HepG2 (cell line): ENCODE data around the gene EVA1A. TPM values are rescaled to one million over a fixed set of nuclear protein-coding genes. Genes with fewer than 3 reads are reported as not detected.

Experiments used
- FOXP1 ChIP-seq, 2 experiments: fragments of 450-650 bp in 1 of 2; IDR thresholded peaks; 2 replicates each; pipeline ENCODE4 v1.6.1; 2017 to 2018; ENCODE audit warnings: antibody characterized with exemption in 1 of 2
- HNRNPUL1 ChIP-seq: fragments of 200-400 bp; formaldehyde crosslinking; IDR thresholded peaks from 2 replicates; pipeline ENCODE4 v1.6.1; 2017; ENCODE audit warnings: low read depth, mild to moderate bottlenecking, low read length, moderate library complexity
- MEIS1 ChIP-seq: sonication (generic); formaldehyde crosslinking; IDR thresholded peaks from 2 replicates; pipeline ENCODE4 v1.9.0; 2021; ENCODE audit warnings: mild to moderate bottlenecking, missing genetic modification reagents, moderate library complexity, borderline replicate concordance
- POLR2AphosphoS2 ChIP-seq: IDR thresholded peaks from 2 replicates; pipeline ENCODE4 v1.6.1; 2011; ENCODE audit warnings: low read depth, low read length, improper control_type of control experiment
- RBAK ChIP-seq: sonication (generic); formaldehyde crosslinking; IDR thresholded peaks from 2 replicates; pipeline ENCODE4 v1.5.1; 2020; ENCODE audit warnings: mild to moderate bottlenecking, missing genetic modification reagents
- SRSF1 ChIP-seq: fragments of 200-400 bp; formaldehyde crosslinking; optimal IDR thresholded peaks from 2 replicates; pipeline ENCODE3; 2017; ENCODE audit warnings: mild to moderate bottlenecking, low read depth, low read length, moderate library complexity
- SRSF9 ChIP-seq: fragments of 200-400 bp; formaldehyde crosslinking; IDR thresholded peaks from 2 replicates; pipeline ENCODE4 v1.6.1; 2018; ENCODE audit warnings: borderline replicate concordance, mild to moderate bottlenecking, low read depth, low read length; ENCODE audit not compliant: insufficient read depth, poor library complexity, severe bottlenecking
- SSRP1 ChIP-seq: IDR thresholded peaks from 2 replicates; pipeline ENCODE4 v1.6.1; 2016; ENCODE audit warnings: control low read depth
- TAF15 ChIP-seq: fragments of 200-400 bp; formaldehyde crosslinking; IDR thresholded peaks from one replicate; pipeline ENCODE4 v1.6.1; 2018; ENCODE audit warnings: mild to moderate bottlenecking, low read depth, low read length; ENCODE audit not compliant: poor library complexity, severe bottlenecking
- TBL1XR1 ChIP-seq: fragments of 150-350 bp; IDR thresholded peaks from 2 replicates; pipeline ENCODE4 v1.6.1; 2014; ENCODE audit warnings: borderline replicate concordance, low read length; ENCODE audit not compliant: partially characterized antibody
- ZBTB1 ChIP-seq: sonication (generic); formaldehyde crosslinking; IDR thresholded peaks from 2 replicates; pipeline ENCODE4 v1.4.0; 2020; ENCODE audit warnings: missing genetic modification reagents, borderline replicate concordance
- ZNF33A ChIP-seq: sonication (generic); formaldehyde crosslinking; IDR thresholded peaks from 2 replicates; pipeline ENCODE4 v1.5.1; 2020; ENCODE audit warnings: missing genetic modification reagents, mild to moderate bottlenecking, moderate library complexity, borderline replicate concordance
- ZNF564 ChIP-seq: sonication (generic); formaldehyde crosslinking; IDR thresholded peaks from 2 replicates; pipeline ENCODE4 v1.8.1; 2023; ENCODE audit warnings: mild to moderate bottlenecking, missing genetic modification reagents
- ZNF672 ChIP-seq: sonication (generic); formaldehyde crosslinking; IDR thresholded peaks from 2 replicates; pipeline ENCODE4 v1.8.1; 2022; ENCODE audit warnings: missing genetic modification reagents
- ZNF790 ChIP-seq: sonication (generic); formaldehyde crosslinking; IDR thresholded peaks from 2 replicates; pipeline ENCODE4 v1.8.0; 2022; ENCODE audit warnings: missing genetic modification reagents, mild to moderate bottlenecking, borderline replicate concordance
- ZNF883 ChIP-seq: sonication (generic); formaldehyde crosslinking; IDR thresholded peaks from 2 replicates; pipeline ENCODE4 v1.5.1; 2020; ENCODE audit warnings: mild to moderate bottlenecking, missing genetic modification reagents; ENCODE audit errors: not compliant biosample characterization
- polyA plus RNA-seq, 8 experiments: library from polyadenylated mRNA; depleted of rRNA in 3 of 8; stranded (reverse) in 7 of 8; unstranded in 1 of 8; fragments of >200 nt; fragmentation: Illumina TruSeq in 4 of 8; extraction: Trizol in 4 of 8; gene quantifications; 2 replicates each; pipeline versions ENCODE4 v1.2.1 to v1.2.3, GENCODE V29; 2011 to 2016; ENCODE audit warnings: low read depth in 4 of 8, missing spikeins in 1 of 8, mixed read lengths in 1 of 8; ENCODE audit not compliant: insufficient read depth in 1 of 8
- total RNA-seq, 5 experiments: library from RNA; depleted of rRNA; stranded (reverse); fragments of >200 nt; fragmentation: Illumina TruSeq; extraction: Trizol; gene quantifications; 2 replicates each; pipeline ENCODE4 v1.2.3, GENCODE V29; 2016; ENCODE audit warnings: low read depth in 1 of 5
- TF ChIP-seq, protein P1 (sequence below): IDR thresholded peaks from 2 replicates; pipeline ENCODE4 v1.6.1; 2016; ENCODE audit warnings: control low read depth
- TF ChIP-seq, protein P2 (sequence below): sonication (generic); formaldehyde crosslinking; conservative IDR thresholded peaks from 2 replicates; pipeline ENCODE4 v1.5.0; 2020; ENCODE audit warnings: missing genetic modification reagents
- TF ChIP-seq, protein P3 (sequence below): sonication (generic); formaldehyde crosslinking; IDR thresholded peaks from 2 replicates; pipeline ENCODE4 v1.4.0; 2020; ENCODE audit warnings: mild to moderate bottlenecking, missing genetic modification reagents, borderline replicate concordance
- TF ChIP-seq, protein P4 (sequence below): sonication (generic); formaldehyde crosslinking; IDR thresholded peaks from 2 replicates; pipeline ENCODE4 v1.5.1; 2020; ENCODE audit warnings: missing genetic modification reagents, mild to moderate bottlenecking, borderline replicate concordance
- TF ChIP-seq, protein P5 (sequence below): sonication (generic); formaldehyde crosslinking; IDR thresholded peaks from 2 replicates; pipeline ENCODE4 v1.4.0; 2020; ENCODE audit warnings: missing genetic modification reagents
- TF ChIP-seq, protein P6 (sequence below): sonication (generic); formaldehyde crosslinking; IDR thresholded peaks from 2 replicates; pipeline ENCODE4 v1.8.1; 2023; ENCODE audit warnings: mild to moderate bottlenecking, moderate library complexity, missing genetic modification reagents

The EVA1A gene
- total and polyA plus RNA-seq, 2 of the 13 experiments (the other 11 are each of a cell fraction or from before 2014, with no cell fraction given): 57.5 to 57.8 TPM

DNA sequence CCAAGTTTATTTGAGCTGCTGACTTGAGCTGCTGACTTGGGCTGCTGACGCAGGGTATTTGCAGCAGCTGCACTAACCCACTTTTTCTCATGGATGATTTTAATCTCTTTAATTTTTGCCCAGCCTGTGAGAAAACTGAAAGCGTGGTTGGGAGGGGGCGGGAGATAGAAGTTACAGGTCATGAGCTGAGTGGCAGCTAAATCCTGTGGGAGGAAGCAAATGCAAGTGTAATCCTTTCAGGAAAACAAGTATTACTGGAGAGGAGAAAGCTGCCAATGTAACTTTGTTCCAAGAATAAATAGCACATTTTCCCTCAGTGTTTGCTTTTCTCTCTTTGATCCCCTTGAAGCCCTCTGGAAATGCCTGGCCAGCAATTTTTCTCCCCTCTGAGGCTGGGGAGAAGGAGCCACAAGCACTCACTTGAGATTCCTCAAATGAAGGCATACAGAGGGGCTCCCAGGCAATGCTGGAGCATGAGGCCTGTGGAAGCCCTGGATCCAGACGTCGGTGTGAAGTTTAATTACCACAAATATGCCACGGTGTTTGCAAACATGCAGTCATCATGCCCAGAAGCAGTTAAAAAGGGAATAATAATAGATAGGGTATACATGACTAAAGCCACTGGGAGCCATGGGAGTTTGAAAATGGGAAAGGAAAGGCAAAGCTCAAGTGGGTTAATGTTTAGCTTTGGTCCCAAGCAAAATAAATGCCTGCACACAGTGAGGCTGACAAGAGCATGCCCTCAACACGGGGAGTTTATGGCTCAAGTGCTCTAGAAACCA is 10.4 kb upstream of the EVA1A start (continued):
- no peak for TF ChIP-seq POLR2AphosphoS2
- TF ChIP-seq ZNF33A: no peak
- no peak for TF ChIP-seq TAF15
- no peak for TF ChIP-seq ZBTB1 (CRISPR knock-in tag)
- peak; percentile 97; the same call in 1 of the 2 replicates for TF ChIP-seq HNRNPUL1
- no peak; the same call in 1 of the 2 replicates for TF ChIP-seq ZNF790 (CRISPR knock-in tag)
- TF ChIP-seq, protein P1, sequence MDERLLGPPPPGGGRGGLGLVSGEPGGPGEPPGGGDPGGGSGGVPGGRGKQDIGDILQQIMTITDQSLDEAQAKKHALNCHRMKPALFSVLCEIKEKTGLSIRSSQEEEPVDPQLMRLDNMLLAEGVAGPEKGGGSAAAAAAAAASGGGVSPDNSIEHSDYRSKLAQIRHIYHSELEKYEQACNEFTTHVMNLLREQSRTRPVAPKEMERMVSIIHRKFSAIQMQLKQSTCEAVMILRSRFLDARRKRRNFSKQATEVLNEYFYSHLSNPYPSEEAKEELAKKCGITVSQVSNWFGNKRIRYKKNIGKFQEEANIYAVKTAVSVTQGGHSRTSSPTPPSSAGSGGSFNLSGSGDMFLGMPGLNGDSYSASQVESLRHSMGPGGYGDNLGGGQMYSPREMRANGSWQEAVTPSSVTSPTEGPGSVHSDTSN (CRISPR knock-in tag): peak; percentile 73
- TF ChIP-seq, protein P2, sequence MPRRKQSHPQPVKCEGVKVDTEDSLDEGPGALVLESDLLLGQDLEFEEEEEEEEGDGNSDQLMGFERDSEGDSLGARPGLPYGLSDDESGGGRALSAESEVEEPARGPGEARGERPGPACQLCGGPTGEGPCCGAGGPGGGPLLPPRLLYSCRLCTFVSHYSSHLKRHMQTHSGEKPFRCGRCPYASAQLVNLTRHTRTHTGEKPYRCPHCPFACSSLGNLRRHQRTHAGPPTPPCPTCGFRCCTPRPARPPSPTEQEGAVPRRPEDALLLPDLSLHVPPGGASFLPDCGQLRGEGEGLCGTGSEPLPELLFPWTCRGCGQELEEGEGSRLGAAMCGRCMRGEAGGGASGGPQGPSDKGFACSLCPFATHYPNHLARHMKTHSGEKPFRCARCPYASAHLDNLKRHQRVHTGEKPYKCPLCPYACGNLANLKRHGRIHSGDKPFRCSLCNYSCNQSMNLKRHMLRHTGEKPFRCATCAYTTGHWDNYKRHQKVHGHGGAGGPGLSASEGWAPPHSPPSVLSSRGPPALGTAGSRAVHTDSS (CRISPR knock-in tag): no peak
- no peak for TF ChIP-seq SRSF9
- TF ChIP-seq ZNF564 (CRISPR knock-in tag): peak; percentile 83; the same call in 1 of the 2 replicates
- TF ChIP-seq MEIS1 (CRISPR knock-in tag): no peak; the same call in none of the 2 replicates
- TF ChIP-seq FOXP1 (IDR thresholded peaks at IDR 0.05): no peak
- TF ChIP-seq FOXP1 (CRISPR knock-in tag; IDR thresholded peaks at IDR 0.05): peak; percentile 58
- TF ChIP-seq RBAK: peak; percentile 10; the same call in 1 of the 2 replicates
- TF ChIP-seq SRSF1: no peak
- TF ChIP-seq, protein P3, sequence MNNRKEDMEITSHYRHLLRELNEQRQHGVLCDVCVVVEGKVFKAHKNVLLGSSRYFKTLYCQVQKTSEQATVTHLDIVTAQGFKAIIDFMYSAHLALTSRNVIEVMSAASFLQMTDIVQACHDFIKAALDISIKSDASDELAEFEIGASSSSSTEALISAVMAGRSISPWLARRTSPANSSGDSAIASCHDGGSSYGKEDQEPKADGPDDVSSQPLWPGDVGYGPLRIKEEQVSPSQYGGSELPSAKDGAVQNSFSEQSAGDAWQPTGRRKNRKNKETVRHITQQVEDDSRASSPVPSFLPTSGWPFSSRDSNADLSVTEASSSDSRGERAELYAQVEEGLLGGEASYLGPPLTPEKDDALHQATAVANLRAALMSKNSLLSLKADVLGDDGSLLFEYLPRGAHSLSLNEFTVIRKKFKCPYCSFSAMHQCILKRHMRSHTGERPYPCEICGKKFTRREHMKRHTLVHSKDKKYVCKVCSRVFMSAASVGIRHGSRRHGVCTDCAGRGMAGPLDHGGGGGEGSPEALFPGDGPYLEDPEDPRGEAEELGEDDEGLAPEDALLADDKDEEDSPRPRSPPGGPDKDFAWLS (CRISPR knock-in tag): no peak
- TF ChIP-seq, protein P4, sequence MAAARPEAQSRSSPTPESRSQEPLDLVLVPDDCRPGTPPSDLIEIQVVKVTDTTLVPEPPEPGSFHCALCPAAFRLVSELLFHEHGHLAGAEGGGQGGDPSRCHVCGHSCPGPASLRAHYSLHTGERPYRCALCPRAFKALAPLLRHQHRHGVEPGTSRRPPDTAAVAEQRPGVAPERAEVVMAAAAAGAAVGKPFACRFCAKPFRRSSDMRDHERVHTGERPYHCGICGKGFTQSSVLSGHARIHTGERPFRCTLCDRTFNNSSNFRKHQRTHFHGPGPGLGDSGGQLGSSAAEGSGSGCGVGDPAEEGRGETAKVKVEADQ (CRISPR knock-in tag): peak; percentile 83
- TF ChIP-seq, protein P5, sequence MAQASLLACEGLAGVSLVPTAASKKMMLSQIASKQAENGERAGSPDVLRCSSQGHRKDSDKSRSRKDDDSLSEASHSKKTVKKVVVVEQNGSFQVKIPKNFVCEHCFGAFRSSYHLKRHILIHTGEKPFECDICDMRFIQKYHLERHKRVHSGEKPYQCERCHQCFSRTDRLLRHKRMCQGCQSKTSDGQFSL (CRISPR knock-in tag): no peak
- TF ChIP-seq ZNF883 (CRISPR knock-in tag): peak; percentile 78
- TF ChIP-seq, protein P6, sequence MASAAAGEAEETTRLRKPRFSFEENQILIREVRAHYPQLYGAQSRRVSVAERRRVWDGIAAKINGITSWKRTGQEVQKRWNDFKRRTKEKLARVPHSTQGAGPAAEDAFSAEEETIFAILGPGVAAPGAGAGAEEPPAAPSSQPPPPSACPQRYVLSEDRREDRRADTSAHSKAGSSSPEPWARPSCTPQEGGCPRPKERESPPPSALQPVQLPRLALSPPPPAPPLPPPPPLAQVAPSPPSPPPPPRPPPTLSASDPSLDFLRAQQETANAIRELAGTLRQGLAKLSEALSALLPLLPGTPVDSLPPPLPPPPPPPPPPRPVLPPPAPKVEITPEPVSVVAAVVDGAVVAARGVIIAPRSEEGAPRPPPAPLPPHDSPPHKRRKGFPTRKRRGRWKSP (CRISPR knock-in tag): peak; percentile 56; the same call in 1 of the 2 replicates
- no peak for TF ChIP-seq ZNF672 (CRISPR knock-in tag)
- TF ChIP-seq TBL1XR1: no peak
- TF ChIP-seq SSRP1 (CRISPR knock-in tag): no peak
